Keratinocyte (primary cell): ENCODE measurements around the gene KLC4. TPM values are rescaled to one million over a fixed set of nuclear protein-coding genes. Genes with fewer than 3 reads are reported as not detected.

Experiments
- DNase-seq: peaks from one replicate; pipeline ENCODE4 v3.0.0-alpha.2; 2011; ENCODE audit warnings: low read depth, missing footprints, low spot score
- FAIRE-seq: peaks from 2 replicates; lab custom pipeline; 2011; peaks lifted over from hg19 to GRCh38; lab: Jason Lieb, UNC
- H2AFZ ChIP-seq: 2 replicates; pipeline ENCODE4 v1.6.0; 2012; ENCODE audit warnings: low read length, control low read depth, inconsistent platforms; ENCODE audit not compliant: control insufficient read depth
- H3K27ac ChIP-seq: 2 replicates; pipeline ENCODE4 v1.5.1; 2011; ENCODE audit warnings: low read length; ENCODE audit not compliant: control insufficient read depth, insufficient read depth
- H3K27me3 ChIP-seq: 3 replicates; pipeline ENCODE4 v1.6.0; 2011; ENCODE audit warnings: low read length; ENCODE audit not compliant: control insufficient read depth, insufficient read depth; ENCODE audit errors: extremely low read depth
- H3K36me3 ChIP-seq, 2 experiments: 2 replicates in 1 of 2; 3 replicates in 1 of 2; pipeline ENCODE4 v1.5.1; 2011; ENCODE audit warnings: low read length in 2 of 2, mild to moderate bottlenecking in 1 of 2; ENCODE audit not compliant: control insufficient read depth in 2 of 2, insufficient read depth in 2 of 2; ENCODE audit errors: extremely low read depth in 1 of 2
- H3K4me1 ChIP-seq: 3 replicates; pipeline ENCODE4 v1.5.1; 2011; ENCODE audit warnings: low read length; ENCODE audit not compliant: control insufficient read depth, insufficient read depth; ENCODE audit errors: extremely low read depth
- H3K4me2 ChIP-seq: 3 replicates; pipeline ENCODE4 v1.6.0; 2011; ENCODE audit warnings: low read depth, low read length; ENCODE audit not compliant: control insufficient read depth, insufficient read depth; ENCODE audit errors: extremely low read depth
- H3K4me3 ChIP-seq, 3 experiments: fragments of 200-600 bp in 1 of 3; sonication (generic) in 1 of 3; 2 replicates in 2 of 3; 3 replicates in 1 of 3; pipeline ENCODE4 v1.5.1; 2011 to 2016; ENCODE audit warnings: low read length in 3 of 3, mild to moderate bottlenecking in 3 of 3, control low read depth in 2 of 3, inconsistent platforms in 1 of 3, low read depth in 1 of 3, mixed read lengths in 1 of 3, mixed run types in 1 of 3, moderate library complexity in 1 of 3; ENCODE audit not compliant: control insufficient read depth in 2 of 3, insufficient read depth in 2 of 3; ENCODE audit errors: extremely low read depth in 1 of 3
- H3K79me2 ChIP-seq: 2 replicates; pipeline ENCODE4 v1.6.0; 2012; ENCODE audit warnings: low read length; ENCODE audit not compliant: control insufficient read depth, insufficient read depth
- H3K9ac ChIP-seq: 3 replicates; pipeline ENCODE4 v1.6.0; 2011; ENCODE audit warnings: low read length; ENCODE audit not compliant: control insufficient read depth, insufficient read depth; ENCODE audit errors: extremely low read depth
- H3K9me1 ChIP-seq: 3 replicates; pipeline ENCODE4 v1.6.0; 2011; ENCODE audit warnings: low read length; ENCODE audit not compliant: control insufficient read depth, insufficient read depth; ENCODE audit errors: extremely low read depth
- H3K9me3 ChIP-seq: 2 replicates; pipeline ENCODE4 v1.5.1; 2012; ENCODE audit warnings: low read depth, low read length; ENCODE audit not compliant: control insufficient read depth
- H4K20me1 ChIP-seq: 3 replicates; pipeline ENCODE4 v1.6.0; 2011; ENCODE audit warnings: low read length; ENCODE audit not compliant: control insufficient read depth, insufficient read depth; ENCODE audit errors: extremely low read depth
- CTCF ChIP-seq, 3 experiments: IDR thresholded peaks in 1 of 3; conservative IDR thresholded peaks in 1 of 3; optimal IDR thresholded peaks in 1 of 3; 2 replicates in 2 of 3; 3 replicates in 1 of 3; pipeline versions ENCODE3 to v1.5.1; 2011; ENCODE audit warnings: low read length in 3 of 3, mild to moderate bottlenecking in 3 of 3, moderate library complexity in 2 of 3, control low read depth in 1 of 3, inconsistent platforms in 1 of 3; ENCODE audit not compliant: insufficient read depth in 2 of 3; ENCODE audit errors: extremely low read depth in 1 of 3
- EZH2 ChIP-seq: IDR thresholded peaks from one replicate; pipeline ENCODE4 v1.6.1; 2012; ENCODE audit warnings: inconsistent platforms, mild to moderate bottlenecking, low read length, moderate library complexity
- dilution Hi-C: fragments of 300-500 bp; cut with MboI; formaldehyde crosslinking; loops from one replicate; pipeline ENCODE4 v1.7.0; 2020; ENCODE audit warnings: low sequenced_read_pairs; ENCODE audit not compliant: extremely low pct_ligation_motif_present
- polyA plus RNA-seq, 5 experiments: library from polyadenylated mRNA; depleted of rRNA in 3 of 5; stranded (reverse) in 3 of 5; stranded (forward) in 1 of 5; unstranded in 1 of 5; fragments of >200 nt; gene quantifications; 1 replicate in 1 of 5; 2 replicates in 3 of 5; 3 replicates in 1 of 5; pipeline versions ENCODE4 v1.2.1 to v1.2.3, GENCODE V29; 2011 to 2012; ENCODE audit warnings: missing spikeins in 2 of 5, low read depth in 1 of 5, low replicate concordance in 1 of 5

Gene KLC4
- polyA plus RNA-seq, 1 donor (not counting 4 experiments of a cell fraction or from before 2014, with no cell fraction given) = 8.8 TPM

- Histone ChIP-seq H3K27ac (no peak overlapping the region), H3K9me3 (no peaks in the 10 kb centered on the region), H3K4me3 (no peak overlapping the region), H3K4me2 (no peak overlapping the region), H4K20me1 (peaks cover 2% of the 10 kb centered on the region), H2AFZ (no peak overlapping the region), H3K4me1 (no peaks in the 10 kb centered on the region), H3K9ac (no peak overlapping the region), H3K36me3 (peaks cover 26 to 30% of the 10 kb centered on the region in 2 experiments), H3K79me2 (no peaks in the 10 kb centered on the region), H3K27me3 (no peaks in the 10 kb centered on the region), H3K9me1 (no peaks in the 10 kb centered on the region)
- DNase-seq (no peak), FAIRE-seq (no peak)
- TF ChIP-seq CTCF (optimal IDR thresholded peaks at IDR 0.05 in 1 of 3, IDR thresholded peaks at IDR 0.05 in 1 of 3, conservative IDR thresholded peaks at IDR 0.05 in 1 of 3; ENCODE audit: extremely low read depth in 1 of 3, insufficient read depth in 2 of 3, low read length in 3 of 3) (no peak), EZH2 (no peak)
- dilution Hi-C loops = no loop called here
Observed at GRCh38 chr6:43033496-43034189, 25.8 kb upstream of the KLC4 start.

- no peak for TF ChIP-seq EZH2
- no peak for TF ChIP-seq CTCF (optimal IDR thresholded peaks at IDR 0.05 in 1 of 3, IDR thresholded peaks at IDR 0.05 in 1 of 3, conservative IDR thresholded peaks at IDR 0.05 in 1 of 3; ENCODE audit: extremely low read depth in 1 of 3, insufficient read depth in 2 of 3, low read length in 3 of 3)
- H3K27me3 ChIP-seq = no peaks in the 10 kb centered on the region
- H3K9me1 ChIP-seq = no peaks in the 10 kb centered on the region
- peaks cover 2% of the 10 kb centered on the region for H4K20me1 ChIP-seq
- DNase-seq (no peak), FAIRE-seq (no peak)
- dilution Hi-C loops = no loop called here
- H3K4me2 ChIP-seq = no peak overlapping the region
- no peaks in the 10 kb centered on the region for H3K79me2 ChIP-seq
- no peak overlapping the region for H3K27ac ChIP-seq
- H3K9me3 ChIP-seq = no peaks in the 10 kb centered on the region
- H2AFZ ChIP-seq = no peak overlapping the region
- H3K9ac ChIP-seq = no peak overlapping the region
- no peaks in the 10 kb centered on the region for H3K4me1 ChIP-seq
- H3K4me3 ChIP-seq = no peak overlapping the region
- peaks cover 27 to 32% of the 10 kb centered on the region in 2 experiments for H3K36me3 ChIP-seq
Observed at GRCh38 chr6:43034190-43034525, 25.3 kb upstream of the KLC4 start.
